GM21723 (cell line): ENCODE data around the gene ACSL6.
"Not testable (repeated sequence)": the region's sequence is repeated elsewhere in the genome, so short reads cannot be mapped to it uniquely, and the experiment has no call there.

Experiments
- ATAC-seq: cut with Tn5 transposase; IDR thresholded peaks from one replicate; pipeline ENCODE4 v1.9.1; 2021; ENCODE audit warnings: mild to moderate bottlenecking, moderate library complexity; ENCODE audit not compliant: unreplicated experiment

ACSL6 gene

GRCh38 chr5:131950706-131951105 lies 60.8 kb downstream of the ACSL6 start:
- no peak for ATAC-seq

GRCh38 chr5:131947445-131947844 lies 64.0 kb downstream of the ACSL6 start:
- no peak for ATAC-seq

GRCh38 chr5:131945551-131946168 lies 65.8 kb downstream of the ACSL6 start, which contains the start of gene MEIKIN:
Gene MEIKIN (minus strand): TSS chr5:131945663. CDS start chr5:131945505, 158 bp downstream.
- no peak for ATAC-seq

GRCh38 chr5:131944702-131945550 lies 66.5 kb downstream of the ACSL6 start:
- ATAC-seq = no peak

GRCh38 chr5:131943916-131944315 lies 67.5 kb downstream of the ACSL6 start:
- ATAC-seq = no peak

GRCh38 chr5:131942016-131942415 lies 69.4 kb downstream of the ACSL6 start:
- no peak for ATAC-seq

- ATAC-seq = no peak
Measured at GRCh38 chr5:131939690-131940345, 71.6 kb downstream of the ACSL6 start.

- ATAC-seq = no peak
Measured at GRCh38 chr5:131932235-131932634, 79.2 kb downstream of the ACSL6 start.

- no peak for ATAC-seq
Measured at GRCh38 chr5:131928957-131929356, 82.5 kb downstream of the ACSL6 start.

- no peak for ATAC-seq
Measured at GRCh38 chr5:131926168-131926567, 85.3 kb downstream of the ACSL6 start.

GRCh38 chr5:131916481-131916880 lies 95.0 kb downstream of the ACSL6 start:
- ATAC-seq = no peak

- no peak for ATAC-seq
Measured at GRCh38 chr5:131914472-131914871, 97.0 kb downstream of the ACSL6 start.

- no peak for ATAC-seq
Measured at GRCh38 chr5:131913603-131914002, 97.9 kb downstream of the ACSL6 start.

- no peak for ATAC-seq
Measured at GRCh38 chr5:131906668-131907067, 104.8 kb downstream of the ACSL6 start.

- ATAC-seq = not testable (repeated sequence)
Measured at GRCh38 chr5:131902266-131902665, 109.2 kb downstream of the ACSL6 start.
